ENCODE data around the gene LIPF. TPM values are rescaled to one million over a fixed set of nuclear protein-coding genes. Genes with fewer than 3 reads are reported as not detected.

The LIPF gene
- total and polyA plus RNA-seq, 2 experiments from 2014 or later, result not detected

- no peak for TF ChIP-seq ETS1 (IDR thresholded peaks at IDR 0.05)
- no peak for TF ChIP-seq POLR2AphosphoS5 (IDR thresholded peaks at IDR 0.05; ENCODE audit: low read depth)
These were observed 39.4 kb upstream of the LIPF start (continued) for GRCh38 chr10:88624840-88625239.

- Histone ChIP-seq H3F3A (replicated peaks; ENCODE audit: low read depth) (no peaks in the 10 kb centered on the region), H3K9me2 (ENCODE audit: insufficient read depth) (peaks cover 9% of the 10 kb centered on the region), H3K79me2 (replicated peaks; ENCODE audit: insufficient read depth) (no peaks in the 10 kb centered on the region), H3K4me1 (ENCODE audit: insufficient read depth) (no peaks in the 10 kb centered on the region), H3K4me2 (no peak overlapping the region), H2AFZ (no peak overlapping the region), H3K4me3 (no peak overlapping the region), H3K27me3 (ENCODE audit: insufficient read depth) (no peaks in the 10 kb centered on the region), H4K20me1 (replicated peaks; ENCODE audit: insufficient read depth) (no peaks in the 10 kb centered on the region), H3K36me3 (ENCODE audit: insufficient read depth) (no peaks in the 10 kb centered on the region), H3K27ac (ENCODE audit: low read depth) (no peak overlapping the region)
- peaks cover 4% of the 10 kb centered on the region; the same call in 1 of the 3 replicates for H3K36me3 Mint-ChIP-seq (ENCODE audit: low read depth)
- H3K27me3 Mint-ChIP-seq (ENCODE audit: insufficient read depth, low read depth, poor library complexity), result no peaks in the 10 kb centered on the region
- no peak for DNase-seq (ENCODE audit: low spot score)
- no peaks in the 10 kb centered on the region for H3K4me1 Mint-ChIP-seq
- no peak overlapping the region for H3K27ac Mint-ChIP-seq
- no peak overlapping the region for H3K4me3 Mint-ChIP-seq
- peaks cover 29% of the 10 kb centered on the region for H3K9me3 Mint-ChIP-seq
- ATAC-seq, result no peak
- TF ChIP-seq ZNF114 (CRISPR knock-in tag; IDR thresholded peaks at IDR 0.05), result no peak
- no peak for TF ChIP-seq ZNF462 (CRISPR knock-in tag; IDR thresholded peaks at IDR 0.05)
- TF ChIP-seq STAT1 (IDR thresholded peaks at IDR 0.05; ENCODE audit: unreplicated experiment), result no peak
- TF ChIP-seq ZNF331 (CRISPR knock-in tag; IDR thresholded peaks at IDR 0.05; ENCODE audit: low read depth), result no peak
- no peak for TF ChIP-seq REST (IDR thresholded peaks at IDR 0.05; ENCODE audit: unreplicated experiment)
- TF ChIP-seq EZH2phosphoT487 (IDR thresholded peaks at IDR 0.05; ENCODE audit: unreplicated experiment), result no peak
- TF ChIP-seq JUNB (IDR thresholded peaks at IDR 0.05; ENCODE audit: unreplicated experiment), result no peak
- TF ChIP-seq CREB1 (CRISPR knock-in tag; IDR thresholded peaks at IDR 0.05; ENCODE audit: low read depth), result no peak
- TF ChIP-seq ETS1 (IDR thresholded peaks at IDR 0.05), result no peak
- no peak for TF ChIP-seq NANOG (IDR thresholded peaks at IDR 0.05; ENCODE audit: borderline replicate concordance)
- no peak for TF ChIP-seq CTCF (conservative IDR thresholded peaks at IDR 0.05; ENCODE audit: low read depth in 2 of 2)
- TF ChIP-seq POLR2AphosphoS5 (IDR thresholded peaks at IDR 0.05; ENCODE audit: low read depth), result no peak
These were observed 24.1 kb upstream of the LIPF start for GRCh38 chr10:88640186-88640585.
